GM12872 (cell line): ENCODE measurements around the gene TRMU.

ENCODE experiments used
- CTCF ChIP-seq: IDR thresholded peaks from 3 replicates; pipeline ENCODE4 v1.5.1; 2011; ENCODE audit warnings: low read depth, mild to moderate bottlenecking, low read length, moderate library complexity; ENCODE audit not compliant: insufficient read depth

The TRMU gene

GRCh38 chr22:46295277-46295971, 40.1 kb upstream of the TRMU start:
- no peak for TF ChIP-seq CTCF

GRCh38 chr22:46296257-46297150, 39.0 kb upstream of the TRMU start, which contains the start of gene GTSE1:
Gene GTSE1, plus strand, starts transcription at chr22:46296870. Its CDS starts 531 bp downstream, at chr22:46297401.
- no peak for TF ChIP-seq CTCF

- TF ChIP-seq CTCF, result no peak
Observed at GRCh38 chr22:46297151-46297812, 38.2 kb upstream of the TRMU start.

GRCh38 chr22:46299101-46299500, 36.4 kb upstream of the TRMU start:
- TF ChIP-seq CTCF, result no peak

GRCh38 chr22:46300491-46300890, 35.0 kb upstream of the TRMU start:
- no peak for TF ChIP-seq CTCF

- no peak for TF ChIP-seq CTCF
Observed at GRCh38 chr22:46303347-46303965, 32.1 kb upstream of the TRMU start.
